ENCODE measurements around the gene NTM.

DNA sequence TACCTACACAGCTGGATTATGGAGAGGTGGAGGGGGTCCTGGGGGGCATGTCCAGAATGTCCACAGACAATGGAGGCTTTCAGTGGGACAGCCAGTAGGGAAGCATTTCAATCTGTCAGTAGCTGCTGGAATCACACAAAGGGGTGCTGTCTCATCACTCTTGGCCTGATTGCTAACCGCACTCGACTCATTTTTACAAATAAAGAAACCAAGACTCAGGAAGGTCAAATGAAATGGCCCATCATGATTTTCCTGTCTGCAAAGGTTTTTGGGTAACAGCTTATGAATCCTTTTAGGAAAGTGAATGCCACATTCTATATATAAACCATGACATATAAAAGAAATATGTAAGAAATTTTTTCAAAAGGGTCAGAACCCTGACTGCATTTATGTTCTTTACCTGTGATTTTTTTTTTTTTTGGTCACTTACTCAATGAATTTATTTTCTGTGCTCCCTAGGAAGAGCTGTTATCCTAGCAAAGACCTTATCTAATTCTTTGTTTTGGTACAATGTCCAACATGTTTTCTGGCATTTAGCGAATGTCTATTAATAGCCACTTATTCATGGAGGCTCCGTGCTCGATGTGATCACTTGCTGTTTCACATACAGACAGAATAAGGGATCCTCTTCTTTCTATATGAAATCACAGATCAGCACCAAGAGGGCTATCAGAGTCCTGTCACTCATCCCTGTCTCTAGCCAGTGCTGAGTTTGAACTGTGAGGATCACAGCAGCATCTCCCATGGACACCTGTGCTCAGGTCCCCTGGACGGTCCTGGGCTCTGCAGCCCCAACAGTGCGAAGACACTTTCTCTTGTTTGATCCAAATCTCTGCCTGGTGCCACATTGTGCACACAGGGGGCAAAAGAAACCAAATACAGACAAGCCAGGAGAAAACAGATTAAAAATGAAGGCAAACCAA, 979.7 kb downstream of the NTM start:
- TF ChIP-seq CTCF (IDR thresholded peaks at IDR 0.05) (no peak), POLR2A (IDR thresholded peaks at IDR 0.05) (no peak)

Data from esophagus squamous epithelium (tissue), 4 donors.